ENCODE data around the gene TOP3B.

TOP3B gene

DNA sequence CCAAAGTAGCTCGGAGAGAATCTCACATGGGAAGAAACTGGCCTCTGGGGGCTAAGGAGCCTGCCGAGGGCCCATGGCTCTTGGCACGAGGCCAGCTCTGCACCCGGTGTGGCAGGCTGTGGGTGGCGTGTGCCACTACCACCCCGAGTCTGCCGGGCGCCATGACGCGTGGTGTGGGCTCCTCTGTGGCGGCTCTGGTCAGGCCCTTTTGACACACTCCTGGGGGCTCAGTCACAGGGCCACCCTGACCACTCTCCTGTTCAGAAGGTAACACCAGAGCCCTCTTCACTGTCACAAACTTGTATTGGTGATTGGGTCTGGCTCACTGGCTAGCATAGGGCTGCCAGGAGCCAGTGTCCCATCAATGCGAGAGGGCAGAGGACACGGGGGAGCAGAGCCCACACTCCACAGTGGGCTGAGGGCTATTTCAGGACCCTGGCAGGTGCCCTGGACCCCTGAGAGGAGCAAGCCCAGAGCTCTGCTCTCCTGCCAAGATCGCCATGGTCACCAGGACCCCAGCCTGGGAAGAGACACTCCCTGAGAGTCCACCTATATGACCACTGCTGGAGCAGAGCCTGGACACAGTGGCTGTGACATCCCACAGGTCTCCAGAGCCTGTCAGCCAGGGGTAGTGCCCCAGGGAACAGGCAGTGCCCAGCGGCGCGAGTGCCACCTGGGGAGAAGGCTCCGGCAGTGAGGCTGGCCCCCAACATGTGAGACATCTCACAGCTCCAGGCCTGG is 21.3 kb downstream of the TOP3B start:
- no peak for DNase-seq

DNA sequence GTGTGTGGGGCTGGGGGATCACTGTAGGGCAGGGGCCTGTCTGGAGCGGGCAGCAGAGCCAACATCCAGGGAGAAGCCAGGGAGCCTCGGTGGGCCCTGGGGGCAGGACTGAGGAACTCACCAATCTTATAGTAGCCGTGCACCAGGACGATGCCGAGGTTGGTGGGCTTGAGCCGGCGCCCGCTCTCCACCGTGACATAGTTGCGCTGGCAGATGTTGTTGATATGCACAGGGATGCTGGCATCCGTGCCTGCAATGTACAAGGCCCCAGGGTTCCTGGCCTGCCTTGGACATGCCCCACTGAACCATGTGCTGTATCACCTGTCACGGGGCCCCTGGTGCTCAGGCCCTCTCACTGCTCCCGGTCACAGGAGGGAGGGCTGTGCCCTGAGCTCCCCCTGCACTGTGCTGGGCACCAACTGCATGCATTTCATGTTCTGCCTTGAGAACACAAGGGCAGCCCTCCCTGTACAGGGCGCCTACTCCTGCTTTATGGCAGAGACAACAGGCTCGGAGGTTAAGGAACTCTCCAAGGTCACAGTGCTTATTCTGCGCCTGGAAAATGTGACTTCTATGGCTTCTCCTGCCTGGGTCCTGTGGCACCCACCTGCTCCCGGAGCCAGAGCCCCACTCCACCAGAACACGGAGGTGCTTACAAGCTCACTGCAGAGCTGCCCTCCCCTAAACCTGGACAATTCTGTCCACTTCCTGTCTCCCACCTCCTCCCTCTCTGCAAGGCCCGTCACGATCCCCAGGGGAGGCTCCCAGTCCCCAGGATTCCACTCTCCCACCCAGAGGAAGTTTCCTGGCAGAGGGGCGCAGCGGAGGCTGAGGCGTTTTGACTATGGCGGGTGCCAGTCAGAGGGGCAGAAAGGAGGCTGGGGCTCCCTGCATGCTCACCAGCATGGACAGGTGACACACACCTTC is 22.1 kb downstream of the TOP3B start:
- no peak for DNase-seq

DNA sequence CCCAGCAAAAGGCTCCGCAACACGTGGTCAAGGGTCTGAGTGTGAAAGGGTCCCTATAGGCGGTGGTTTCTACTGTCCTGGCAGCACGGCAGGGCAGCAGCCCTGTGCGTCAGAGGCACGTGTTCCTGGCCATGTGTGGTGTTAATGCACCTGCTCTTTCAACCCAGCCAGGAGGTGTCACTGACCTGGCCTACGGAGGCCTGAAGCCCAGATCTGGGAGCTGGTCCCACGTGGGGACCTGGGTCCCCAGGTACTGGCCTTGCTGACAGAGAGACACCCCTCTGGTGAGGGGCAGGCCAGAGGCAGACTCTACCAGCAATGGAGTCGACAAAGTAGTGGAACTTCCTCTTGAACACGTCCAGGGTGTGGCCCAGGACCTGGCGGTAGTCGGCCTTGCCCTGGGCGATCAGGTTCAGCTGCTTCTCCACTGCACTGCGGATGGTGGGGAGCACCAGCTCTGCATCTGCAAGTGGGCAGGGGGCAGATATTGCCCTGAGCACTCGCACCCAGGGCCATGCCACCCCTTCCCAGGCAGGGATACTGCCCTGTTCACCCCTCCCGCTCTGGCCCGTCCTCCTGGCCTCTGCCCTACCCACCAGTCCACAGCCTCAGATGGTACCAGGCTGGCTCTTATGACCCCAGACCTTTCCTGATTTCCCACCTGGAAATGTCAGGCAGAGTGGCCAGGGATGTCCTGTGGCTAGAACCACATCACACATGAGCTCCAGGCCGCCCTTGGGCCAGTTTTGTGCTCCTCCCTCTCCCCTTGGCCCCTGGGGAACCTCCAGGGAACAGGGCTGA is 23.1 kb downstream of the TOP3B start:
- DNase-seq, result no peak

DNA sequence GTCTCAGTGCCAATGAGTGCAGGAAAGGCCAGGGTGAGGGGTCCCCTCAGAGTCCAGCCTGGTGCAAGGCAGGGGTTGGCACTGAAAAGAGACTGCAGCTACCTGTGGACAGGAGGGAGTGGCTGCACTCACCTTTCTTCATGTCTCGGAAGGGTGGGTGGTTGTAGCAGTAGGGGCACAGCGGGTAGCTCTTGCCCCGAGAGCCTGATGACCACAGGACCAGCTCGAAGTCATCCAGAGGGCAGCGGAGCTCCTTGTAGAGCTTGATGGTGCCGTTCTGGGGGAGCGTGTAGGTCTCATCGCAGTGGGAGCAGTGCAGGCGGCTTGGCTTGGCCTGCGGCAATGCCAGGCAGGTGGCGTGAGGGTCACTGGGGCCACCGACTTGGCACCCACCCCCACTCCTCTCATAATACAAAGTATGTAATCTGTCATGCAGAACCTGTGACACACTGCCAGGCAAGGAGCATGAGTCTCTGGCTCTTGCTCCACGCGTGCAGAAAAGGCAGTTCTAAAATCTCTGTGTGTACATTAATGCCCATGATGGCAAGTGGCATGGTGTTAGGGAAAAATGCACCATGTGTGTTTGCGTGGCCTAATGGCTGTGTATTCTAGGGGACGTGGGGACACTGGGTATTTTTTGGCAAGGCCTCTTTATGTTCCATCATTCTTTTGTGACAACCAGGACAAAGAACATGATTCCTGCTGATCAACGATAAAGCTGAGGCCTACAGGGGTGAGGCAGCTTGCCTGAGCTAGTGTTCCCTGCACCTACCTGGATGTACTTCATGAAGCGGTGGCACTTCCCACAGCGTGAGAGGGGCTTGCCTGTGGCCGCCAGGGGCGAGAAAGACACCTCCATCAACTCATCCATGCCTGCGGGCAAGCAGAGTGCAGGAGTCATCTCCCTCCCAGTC is 24.0 kb downstream of the TOP3B start:
- no peak for DNase-seq

DNA sequence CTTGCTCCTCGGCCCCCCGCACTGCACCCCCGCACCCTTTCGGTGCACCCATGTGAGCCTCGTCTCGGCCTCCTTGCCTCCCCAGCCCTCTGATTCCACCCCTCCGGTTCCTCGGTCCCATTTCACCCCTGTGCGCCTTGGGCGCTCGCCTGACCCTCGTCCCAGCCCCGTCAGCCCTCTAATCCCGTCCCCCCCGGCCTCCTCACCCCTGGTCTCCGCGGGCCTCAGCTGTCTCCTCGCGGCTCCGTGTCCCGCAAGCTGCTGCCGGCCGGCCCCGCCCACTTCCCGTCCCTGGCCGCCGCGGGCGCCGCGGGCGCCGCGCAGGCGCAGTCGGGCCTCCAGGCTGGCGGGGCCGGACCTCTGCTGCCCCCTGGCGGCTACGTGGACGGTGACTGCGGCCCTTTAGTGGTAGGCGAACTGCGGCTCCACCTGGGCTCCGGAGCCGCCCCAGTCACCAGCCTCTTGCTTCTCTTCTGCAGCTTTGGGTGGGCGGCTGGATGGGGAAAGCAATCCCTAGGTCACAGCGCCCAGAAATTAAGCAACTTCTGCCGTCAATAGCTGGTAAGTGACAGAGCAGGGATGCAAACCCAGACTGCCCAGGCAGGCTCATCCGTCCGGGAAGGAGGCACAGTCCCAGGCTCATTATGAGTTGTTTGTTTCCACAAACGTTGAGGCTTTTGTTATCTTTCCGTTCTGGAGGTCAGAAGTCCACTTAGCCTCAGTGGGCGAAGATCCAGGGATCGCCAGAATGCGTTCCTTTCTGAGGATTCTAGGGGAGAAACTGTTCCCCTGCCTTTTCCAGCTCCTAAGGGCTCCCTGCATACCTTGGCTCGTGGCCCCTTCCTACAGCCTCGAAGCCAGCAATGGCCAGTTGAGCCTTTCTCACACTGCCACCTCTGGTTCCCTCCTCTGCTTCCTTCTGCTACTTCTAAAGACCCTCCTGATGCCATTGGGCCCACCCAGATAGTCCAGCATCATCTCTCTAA is 29.7 kb downstream of the TOP3B start, which contains the start of gene PPM1F:
Gene PPM1F, minus strand, starts transcription at position 263 of the 986 bp plus-strand sequence. CDS start 6,800 bp downstream, outside the sequence.
- peak; percentile 80 to 88 for DNase-seq

DNA sequence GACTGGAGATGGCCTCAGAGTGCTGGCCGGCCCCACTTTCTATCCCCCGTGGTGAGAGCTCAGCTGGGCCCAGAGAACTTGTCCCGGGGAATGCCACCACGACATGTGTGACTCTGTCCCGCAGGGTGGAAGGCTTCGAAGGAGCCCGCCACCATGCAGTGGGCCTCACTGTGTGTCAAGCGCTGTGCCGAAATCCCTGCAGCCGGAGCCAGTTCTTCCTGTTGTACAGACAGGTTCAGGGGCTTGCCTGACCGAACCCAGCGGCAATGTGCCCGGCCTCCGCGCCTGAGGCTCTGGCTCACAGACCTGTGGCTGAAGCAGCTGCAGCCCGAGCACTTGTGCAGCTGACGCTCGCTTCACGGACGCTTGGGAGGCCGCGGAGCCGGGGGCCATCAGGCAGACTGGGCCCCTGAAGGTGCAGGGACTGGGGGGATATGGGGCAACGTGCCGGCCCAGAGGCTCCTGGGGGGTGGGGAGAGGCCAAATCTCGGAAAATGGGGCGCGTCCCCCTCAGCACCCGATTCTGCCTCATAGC is 30.6 kb downstream of the TOP3B start:
- peak; percentile 16 to 52 for DNase-seq

DNA sequence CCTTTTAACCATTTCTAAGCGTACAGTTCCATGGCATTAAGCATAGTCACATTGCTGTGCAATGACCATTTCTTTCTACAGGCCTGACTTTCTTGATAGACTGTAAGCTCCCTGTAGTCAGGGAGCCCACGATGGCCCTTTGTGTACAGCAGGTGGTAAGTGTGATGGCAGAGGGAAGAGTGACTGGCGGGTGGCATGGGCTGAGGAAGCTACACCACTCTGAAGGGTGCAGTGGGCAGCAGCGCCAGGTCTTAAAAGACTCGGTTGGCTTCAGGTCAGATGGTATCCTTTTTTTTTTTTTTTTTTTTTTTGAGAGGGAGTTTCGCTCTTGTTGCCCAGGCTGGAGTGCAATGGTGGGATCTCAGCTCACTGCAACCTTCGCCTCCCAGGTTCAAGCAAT is 31.5 kb downstream of the TOP3B start:
- DNase-seq, result no peak

DNA sequence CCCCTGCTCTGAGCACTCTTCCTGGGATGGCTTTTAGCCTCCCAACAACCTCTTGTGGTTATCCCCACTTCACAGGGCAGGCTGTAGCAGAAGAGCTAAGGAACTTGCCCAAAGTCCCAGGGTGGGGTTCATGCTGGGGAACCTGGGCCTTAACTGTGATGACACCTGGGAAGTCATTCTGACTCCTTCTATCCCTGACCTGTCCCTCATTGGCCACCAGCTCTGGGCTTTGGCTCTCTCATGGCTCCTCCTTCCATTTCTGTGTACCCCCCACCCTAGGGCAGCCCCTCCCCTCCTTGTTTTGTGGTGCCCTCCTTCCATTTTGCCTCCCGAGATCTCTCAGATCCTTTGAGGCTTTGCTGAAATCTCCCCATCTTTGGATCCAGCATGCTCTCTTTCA is 32.6 kb downstream of the TOP3B start:
- DNase-seq, result no peak

DNA sequence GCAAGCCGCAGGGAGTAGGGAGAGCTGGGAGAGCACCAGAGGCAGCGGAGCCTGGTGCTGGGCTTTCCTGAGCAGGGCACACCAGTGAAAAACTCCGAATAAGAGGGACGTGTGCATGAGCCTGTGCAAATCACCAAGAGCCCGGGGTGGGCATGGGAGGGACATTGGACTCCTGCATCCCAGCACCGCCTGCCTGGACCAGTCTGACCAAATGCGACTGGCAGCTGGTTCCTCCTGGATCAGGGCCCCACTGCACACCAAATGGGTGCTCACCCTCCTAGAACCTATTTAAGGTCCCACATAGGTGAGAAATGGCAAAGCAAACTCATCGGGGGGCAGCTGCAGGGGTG is 33.0 kb downstream of the TOP3B start:
- DNase-seq, result no peak

DNA sequence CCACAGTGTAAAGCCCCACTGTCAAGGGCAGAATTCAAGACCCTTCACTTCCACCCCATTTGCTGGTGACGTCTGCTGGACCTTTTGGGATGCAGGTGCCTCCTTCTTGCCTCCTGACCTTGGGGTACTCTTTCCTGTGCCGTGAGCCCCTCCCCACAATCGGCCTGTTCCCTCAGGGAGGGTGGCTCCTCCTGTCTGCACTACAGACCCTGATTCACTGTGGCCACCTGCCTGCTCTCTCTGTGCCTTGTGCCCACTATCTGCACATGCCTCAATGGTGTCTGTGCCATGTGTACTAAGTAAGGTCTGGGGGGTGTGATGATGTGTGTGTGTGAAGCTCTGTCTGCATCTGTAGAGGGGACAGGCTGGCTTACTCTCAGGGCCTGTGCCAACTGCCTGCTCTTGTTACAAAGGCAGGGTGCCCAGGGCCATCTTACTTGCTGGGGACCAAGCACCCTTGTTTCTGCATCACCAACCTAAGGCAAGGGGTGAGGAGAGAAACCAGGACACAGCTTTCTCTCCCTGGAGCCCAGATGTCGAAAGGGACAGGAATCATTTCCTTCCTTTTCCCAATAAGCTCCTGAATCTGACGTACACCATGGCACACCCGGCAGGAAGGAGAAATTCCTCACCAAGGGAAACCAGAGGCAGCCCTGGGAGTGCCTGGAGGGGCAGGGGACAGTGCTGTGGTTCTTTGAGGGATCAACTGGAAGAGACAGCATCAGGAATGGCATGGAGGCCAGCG is 33.6 kb downstream of the TOP3B start:
- no peak for DNase-seq

DNA sequence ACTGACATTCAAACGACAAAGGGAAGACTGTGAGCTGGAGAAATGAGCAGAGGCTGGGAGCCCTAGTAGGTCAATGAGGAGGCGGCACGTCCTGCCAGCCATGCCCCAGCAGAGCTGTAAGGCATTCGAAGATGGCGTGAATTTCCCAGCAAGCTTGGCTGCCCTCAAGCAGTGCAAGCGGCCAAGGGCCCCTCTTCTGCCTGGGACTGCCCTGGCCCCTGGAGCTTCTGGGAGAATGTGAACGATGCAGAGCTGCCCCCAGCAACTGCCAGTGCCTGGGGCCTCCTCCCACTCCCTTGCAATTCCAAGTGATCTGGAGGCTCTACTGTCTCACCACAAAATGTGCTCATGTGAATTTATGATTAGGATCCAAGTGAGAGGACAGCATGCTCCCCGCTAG is 34.2 kb downstream of the TOP3B start:
- no peak for DNase-seq

DNA sequence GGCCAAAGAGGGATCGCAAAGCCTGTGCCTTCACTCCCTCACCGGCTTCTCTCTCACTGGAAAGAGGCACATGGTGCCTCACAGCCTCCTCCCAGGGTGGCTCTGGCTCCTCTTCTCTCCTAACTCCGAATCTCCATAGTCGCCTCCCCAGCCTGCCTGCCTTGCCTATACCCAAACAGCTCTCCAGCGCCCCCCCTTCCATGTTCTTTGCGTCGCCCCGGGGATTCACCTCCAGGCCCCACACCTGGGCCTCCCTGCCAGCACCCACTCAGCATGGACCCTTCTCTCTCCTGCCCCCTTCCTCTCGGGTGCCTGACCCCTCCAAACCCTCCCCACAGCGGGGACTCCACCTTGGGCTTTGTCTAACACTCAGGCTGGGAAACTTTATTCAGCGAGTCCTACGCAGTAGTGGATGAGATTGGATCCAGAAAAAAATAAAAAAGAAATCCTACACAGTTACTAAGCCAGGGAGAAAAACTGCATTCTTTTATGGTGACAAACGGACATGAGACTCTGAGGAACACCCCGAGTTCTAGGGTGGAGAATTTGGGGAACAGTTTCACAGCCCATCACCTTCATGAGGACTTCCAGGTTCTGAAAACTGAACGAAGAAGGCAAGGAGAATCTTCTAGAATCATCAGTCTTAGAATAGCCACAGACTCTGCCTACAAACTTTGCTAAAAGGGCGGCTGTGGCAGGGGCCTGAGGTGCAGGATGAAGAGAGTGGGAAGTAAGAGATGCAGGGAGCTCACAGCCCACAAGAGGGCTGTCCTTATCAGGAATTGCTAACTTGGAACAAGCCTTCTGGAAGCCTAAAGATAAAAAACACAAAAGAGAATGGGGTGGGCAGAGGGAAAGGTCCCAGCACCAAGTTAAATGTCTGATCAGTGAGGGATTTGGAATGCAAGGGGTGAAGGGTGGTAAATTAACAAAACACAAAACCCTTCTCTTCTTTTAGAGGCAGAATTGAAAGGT is 35.3 kb downstream of the TOP3B start:
- DNase-seq, result peak; percentile 18 to 29

DNA sequence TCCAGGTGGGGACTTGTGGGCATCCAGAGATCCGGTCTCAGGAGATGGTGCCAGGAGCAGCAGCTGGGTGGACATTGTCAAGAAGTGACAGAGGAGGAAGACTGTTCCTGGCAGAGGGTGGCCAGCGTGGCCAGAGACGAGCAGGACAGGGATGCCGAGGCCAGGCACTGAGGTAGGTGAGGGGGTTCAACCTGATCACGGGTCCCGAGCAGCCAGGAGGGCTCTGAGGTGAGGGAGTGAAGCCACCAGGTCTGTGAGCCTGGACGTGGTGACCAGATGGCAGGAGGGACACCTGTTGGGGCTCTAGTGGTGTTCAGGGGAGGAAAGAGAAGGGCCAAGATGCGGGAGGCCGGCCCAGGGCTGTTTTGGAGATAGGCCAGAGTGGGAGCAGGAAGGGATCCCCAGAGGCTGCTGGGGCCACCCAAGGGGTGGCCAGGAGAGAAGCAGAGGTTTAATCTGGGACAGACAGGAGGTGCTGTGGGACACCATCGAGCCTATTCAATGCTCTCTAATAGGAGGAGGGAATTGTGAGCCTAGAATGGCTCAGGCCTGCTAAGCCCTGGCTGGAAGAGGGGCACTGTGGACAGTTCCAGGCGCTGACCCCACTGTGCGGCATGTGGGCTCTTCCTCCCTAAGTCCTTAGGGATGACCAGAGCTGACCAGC is 36.2 kb downstream of the TOP3B start:
- DNase-seq, result no peak

DNA sequence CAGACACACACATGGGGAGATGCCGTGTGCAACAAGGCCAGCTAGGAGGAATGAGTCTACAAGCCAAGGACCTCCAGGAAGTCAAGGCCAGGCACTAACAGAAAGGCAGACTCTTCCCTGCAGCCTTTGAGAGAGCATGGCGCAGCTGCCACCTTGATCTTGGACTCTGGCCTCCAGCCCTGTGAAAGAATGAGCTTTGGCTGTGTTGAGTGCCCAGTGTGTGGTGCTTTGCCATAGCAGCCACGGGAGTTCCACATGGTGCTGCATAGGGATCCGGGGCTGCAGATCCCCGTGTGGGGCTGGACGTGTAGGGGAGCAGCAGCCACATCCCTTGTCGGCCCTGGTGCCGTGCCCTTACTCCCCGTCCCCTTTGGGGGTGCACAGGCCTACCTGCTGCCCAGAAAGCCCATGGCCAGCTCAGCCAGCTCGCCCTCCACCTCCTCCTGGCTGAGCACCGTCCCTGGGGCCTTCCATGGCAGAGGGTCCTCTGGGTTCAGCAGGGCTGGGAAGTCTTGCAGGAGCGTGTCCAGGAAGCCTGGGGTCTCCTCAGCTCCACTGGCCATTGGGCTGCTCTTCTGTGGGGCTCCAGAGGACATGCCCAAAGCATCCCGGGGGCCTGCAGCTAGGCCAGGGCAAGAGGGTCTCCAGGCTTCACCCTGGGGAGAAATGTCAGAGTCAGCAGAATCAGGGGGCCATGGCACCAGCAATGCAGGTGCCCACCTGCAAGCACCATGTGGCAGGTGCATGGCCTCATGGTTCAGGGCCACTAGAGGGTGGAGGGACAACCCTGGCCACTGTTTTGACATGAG is 36.9 kb downstream of the TOP3B start:
- DNase-seq, result no peak

DNA sequence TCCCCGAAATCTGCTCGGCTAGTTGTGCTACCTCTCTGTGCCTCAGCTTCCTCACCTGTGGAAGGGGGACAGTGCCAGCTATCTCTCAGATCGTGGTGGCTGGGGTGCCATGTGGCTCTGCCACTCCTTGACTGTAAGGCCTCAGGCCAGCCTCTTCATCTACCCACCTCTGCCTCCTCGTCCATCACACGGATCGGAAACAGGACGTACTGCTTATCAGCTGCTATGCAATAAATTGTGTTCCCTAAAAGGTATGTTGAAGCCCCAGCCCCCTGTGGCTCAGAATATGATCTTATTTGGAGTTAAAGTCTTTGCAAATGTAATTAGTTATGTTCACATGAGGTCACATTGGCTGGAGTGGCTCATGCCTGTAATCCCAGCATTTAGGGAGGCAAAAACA is 37.7 kb downstream of the TOP3B start:
- no peak for DNase-seq

DNA sequence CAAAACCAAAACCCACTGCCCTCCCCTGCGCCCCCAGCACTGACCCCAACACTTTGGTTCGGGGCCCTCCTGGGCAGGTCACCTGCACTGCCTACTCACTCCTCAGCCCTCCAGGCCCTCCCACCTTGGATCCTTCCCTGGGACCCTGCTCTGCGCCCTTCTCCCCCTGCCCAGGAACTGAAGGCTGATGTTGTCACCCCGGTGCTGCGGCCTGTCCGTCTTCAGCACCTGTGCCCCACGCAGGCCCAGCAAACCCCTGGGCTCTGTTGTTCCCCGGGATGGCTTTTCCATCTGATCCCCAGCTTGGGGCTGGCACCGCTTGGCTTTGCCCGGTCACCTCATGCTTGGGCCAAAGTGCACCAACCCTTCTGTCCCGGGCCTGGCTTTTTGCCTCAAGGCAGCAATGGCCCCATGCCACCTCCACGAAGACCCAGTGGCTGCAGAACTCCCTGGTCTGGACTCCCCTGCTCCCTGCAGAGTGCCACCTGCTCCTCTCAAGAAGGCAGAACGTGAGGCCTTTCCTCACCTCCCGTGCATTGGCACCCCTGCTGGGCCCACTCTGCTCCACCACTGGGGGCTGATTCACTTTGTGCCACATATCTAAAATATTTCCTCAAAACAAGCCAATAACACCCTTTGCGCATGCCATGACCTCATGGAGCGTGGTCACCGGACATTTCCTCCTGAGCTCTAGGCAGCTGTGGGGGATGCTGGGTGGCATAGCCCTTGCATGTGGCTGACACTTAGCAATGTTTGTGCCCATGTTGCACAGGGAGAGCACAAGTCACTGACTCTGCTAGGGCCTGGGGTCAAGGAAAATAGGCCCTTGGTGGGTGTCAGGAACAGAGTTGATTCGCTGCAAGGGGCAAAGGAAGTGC is 38.8 kb downstream of the TOP3B start:
- peak; percentile 65 to 78 for DNase-seq
